HG03175 (cell line): ENCODE data around the gene MT1H.
"Not testable (repeated sequence)": the region's sequence is repeated elsewhere in the genome, so short reads cannot be mapped to it uniquely, and the experiment has no call there.

ENCODE experiments used
- ATAC-seq: cut with Tn5 transposase; IDR thresholded peaks from one replicate; pipeline ENCODE4 v1.9.1; 2021; ENCODE audit warnings: mild to moderate bottlenecking, moderate library complexity; ENCODE audit not compliant: unreplicated experiment

MT1H gene

DNA sequence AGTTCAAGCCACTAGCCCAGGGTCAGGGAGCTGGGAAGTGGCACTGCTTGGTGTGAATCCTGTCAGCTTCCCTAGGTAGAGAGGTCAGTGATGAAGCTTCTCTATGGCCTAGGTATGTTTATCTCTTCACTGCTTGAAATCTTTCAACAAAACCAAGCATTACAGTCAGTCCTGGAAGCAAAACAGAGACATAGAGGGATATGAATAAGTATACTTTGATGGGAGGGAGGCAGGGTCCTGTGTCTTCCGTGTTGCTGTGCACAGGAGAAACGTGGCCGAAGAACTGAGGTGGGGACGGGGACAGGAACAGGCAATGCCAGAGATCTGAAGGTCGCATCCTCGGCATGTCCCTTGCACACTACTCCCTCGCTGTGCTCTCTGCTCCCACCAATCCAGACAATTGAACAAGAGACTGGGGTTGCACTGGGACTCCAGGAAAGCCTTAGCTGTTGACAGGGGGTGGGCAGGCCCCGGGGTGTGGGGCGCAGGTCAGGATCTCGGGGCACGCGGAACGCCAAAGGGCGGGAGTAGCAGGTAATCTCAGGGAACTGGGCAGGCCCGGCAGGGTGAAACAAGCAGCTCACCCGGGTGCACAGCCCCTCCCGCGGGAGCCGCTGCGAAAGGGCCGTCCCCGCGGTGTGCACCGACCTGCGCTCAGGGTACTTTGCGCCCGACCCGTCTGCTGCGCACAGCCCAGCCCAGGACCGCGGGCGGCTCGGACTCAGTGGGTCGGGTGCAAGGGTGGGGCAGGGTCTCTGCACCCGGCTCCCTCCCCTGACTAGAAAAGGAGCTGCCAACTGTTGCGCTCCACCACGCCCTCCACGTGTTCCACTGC is at the start of gene MT1H:
TSS of gene MT1H (plus strand) at position 810 of the 835 bp plus-strand sequence. CDS start 71 bp downstream, outside the sequence.
- no peak for ATAC-seq

DNA sequence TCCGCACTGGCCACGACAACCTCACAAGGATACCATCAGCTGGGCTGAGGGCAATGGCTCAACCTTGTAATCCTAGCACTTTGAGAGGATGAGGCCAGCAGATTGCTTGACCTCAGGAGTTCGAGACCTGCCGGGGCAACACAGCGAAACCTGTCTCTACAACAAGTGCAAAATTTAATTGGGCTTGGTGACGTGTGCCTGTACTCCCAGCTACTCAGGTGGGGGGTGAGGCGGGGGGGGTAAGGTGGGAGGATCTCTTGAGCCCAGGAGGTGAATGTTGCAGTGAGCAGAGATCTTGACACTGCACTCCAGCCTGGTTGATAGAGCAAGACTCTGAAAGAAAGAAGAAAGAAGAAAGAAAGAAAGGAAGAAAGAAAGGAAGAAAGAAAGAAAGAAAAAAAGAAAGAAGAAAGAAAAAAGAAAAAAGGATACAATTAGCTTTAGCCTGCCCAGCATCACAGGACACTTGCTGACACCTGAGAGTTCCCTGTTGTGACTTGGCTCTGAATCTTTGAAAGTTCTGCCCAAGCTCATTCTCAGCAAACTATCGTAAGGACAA is 49.2 kb upstream of the MT1H start:
- no peak for ATAC-seq

DNA sequence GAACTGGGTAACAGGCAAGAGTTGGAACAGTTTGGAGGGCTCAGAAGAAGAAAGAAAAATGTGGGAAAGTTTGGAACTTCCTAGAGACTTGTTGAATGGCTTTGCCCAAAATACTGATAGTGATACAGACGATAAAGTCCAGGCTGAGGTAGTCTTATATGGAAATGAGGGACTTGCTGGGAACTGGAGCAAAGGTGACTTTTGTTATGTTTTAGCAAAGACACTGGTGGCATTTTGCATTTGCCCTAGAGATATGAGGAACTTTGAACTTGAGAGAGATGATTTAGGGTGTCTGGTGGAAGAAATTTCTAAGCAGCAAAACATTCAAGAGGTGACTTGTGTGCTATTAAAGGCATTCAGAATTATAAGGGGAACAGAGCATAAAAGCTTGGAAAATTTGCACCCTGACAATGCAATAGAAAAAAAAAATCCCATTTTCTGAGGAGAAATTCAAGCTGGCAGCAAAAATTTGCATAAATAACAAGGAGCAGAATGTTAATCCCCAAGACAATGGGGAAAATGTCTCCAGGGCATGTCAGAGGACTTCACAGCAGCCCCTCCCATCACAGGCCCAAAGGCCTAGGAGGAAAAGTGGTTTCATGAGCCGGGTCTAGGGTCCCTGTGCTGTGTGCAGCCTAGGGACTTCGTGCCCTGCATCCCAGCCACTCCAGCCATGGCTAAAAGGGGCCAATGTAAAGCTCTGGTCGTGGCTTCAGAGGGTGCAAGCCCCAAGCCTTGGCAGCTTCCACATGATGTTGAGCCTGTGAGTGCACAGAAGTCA is 47.8 kb upstream of the MT1H start:
- not testable (repeated sequence) for ATAC-seq

DNA sequence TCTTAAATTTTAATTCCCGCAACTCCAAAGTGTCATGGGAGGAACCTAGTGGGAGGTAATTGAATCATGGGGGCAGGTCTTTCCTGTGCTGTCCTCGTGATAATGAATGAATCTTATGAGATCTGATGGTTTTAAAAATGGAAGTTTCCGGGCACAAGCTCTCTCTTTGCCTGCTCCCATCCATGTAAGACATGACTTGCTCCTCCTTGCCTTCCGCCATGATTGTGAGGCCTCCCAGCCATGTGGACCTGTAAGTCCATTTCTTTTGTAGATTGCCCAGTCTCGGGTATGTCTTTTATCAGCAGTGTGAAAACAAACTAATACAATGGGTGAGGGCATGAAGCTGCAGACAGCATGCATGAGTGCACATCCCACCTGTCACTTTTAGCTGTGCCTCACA is 46.4 kb upstream of the MT1H start:
- not testable (repeated sequence) for ATAC-seq

DNA sequence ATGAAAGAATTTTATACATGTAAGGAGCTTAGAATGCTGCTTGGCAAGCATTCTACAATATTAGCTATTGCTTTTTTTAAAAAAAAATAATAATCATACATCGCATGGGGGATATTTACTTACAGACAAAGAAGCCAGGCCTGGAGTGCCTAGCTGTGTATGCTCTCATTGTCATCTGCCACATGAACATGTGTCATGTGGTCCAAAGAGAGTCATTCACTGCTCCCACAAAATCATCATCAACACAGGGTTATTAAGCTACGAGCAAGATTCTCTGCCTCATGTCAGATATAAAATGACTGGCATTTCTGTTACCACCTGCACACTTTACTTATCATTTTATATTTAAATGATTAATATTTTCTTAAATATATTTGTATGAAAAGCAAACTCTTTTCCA is 46.0 kb upstream of the MT1H start:
- ATAC-seq, result no peak

DNA sequence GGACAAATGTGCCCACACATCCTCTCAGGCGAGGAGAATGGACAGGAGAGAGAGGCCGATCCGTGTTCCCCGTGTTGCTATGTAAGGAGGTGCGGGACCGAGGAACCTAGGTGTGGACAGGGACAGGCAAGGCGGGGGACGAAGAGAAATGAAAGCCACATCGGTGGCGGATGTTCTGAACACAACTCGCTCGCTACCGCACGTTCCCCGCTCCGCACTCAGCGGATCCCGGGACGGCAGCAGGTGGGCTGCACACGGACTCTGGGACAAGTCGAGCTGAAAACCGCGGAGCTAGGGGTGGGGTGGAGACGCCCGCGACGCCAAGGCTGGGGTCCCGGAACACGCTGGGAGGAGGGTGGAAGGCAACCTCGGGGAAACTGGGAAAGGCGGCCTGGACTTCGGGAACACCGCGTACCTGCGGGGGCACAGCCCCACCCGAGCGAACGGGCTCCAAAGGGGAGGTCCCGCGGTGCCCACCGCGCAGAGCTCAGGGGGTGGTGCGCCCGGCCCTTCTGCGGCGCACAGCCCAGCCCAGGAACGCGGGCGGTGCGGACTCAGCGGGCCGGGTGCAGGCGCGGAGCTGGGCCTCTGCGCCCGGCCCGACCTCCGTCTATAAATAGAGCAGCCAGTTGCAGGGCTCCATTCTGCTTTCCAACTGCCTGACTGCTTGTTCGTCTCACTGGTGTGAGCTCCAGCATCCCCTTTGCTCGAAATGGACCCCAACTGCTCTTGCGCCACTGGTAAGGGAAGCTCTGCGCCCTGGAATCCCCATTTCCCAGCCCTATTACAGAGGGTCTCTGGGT is 44.3 kb upstream of the MT1H start, which contains the start of gene MT1E:
TSS of gene MT1E (plus strand) at position 642 of the 803 bp plus-strand sequence. CDS start at position 713, 71 bp downstream.
- ATAC-seq, result peak; percentile 77

DNA sequence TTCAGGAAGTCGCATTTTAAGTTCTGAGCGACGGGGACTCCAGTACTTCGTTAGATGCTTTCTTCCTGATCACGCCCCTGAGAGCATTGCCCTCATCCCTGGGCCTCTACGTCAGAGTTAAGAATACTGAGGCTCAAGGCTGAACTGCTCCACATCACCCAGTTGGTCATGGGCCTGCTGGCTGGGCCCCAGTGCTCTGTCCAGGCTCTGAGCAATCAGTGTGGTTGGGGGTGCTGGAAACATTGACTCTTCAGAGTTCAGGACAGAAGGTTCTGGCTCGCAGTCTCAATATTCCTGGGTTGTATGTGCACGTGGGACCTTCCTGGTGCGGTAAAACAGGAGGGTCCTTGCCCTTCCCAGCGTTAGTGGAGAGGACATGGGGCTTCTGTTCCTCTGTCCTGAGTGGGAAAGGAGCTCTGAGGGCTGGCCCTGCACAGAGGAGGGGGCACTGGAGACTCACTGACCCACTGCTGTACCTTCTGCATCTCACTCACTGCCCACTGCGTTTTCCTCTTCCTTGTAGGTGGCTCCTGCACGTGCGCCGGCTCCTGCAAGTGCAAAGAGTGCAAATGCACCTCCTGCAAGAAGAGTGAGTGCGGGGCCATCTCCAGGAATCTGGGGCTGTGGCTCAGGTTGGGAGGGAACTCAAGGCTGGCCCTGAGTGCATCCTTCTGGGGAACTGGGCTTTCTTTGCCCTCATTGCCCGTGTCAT is 43.5 kb upstream of the MT1H start:
- peak; percentile 9 for ATAC-seq

DNA sequence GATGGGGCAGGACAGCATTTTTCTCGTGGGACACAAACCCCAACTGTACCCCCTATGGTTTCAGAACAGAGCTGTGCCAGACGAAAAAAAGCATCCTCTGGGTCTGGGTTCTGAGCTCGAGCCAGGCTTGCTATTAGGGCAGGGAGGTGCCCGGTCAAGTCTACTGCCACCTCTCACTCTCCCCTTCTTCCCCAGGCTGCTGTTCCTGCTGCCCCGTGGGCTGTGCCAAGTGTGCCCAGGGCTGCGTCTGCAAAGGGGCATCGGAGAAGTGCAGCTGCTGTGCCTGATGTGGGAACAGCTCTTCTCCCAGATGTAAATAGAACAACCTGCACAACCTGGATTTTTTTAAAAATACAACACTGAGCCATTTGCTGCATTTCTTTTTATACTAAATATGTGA is 42.9 kb upstream of the MT1H start:
- ATAC-seq, result no peak

DNA sequence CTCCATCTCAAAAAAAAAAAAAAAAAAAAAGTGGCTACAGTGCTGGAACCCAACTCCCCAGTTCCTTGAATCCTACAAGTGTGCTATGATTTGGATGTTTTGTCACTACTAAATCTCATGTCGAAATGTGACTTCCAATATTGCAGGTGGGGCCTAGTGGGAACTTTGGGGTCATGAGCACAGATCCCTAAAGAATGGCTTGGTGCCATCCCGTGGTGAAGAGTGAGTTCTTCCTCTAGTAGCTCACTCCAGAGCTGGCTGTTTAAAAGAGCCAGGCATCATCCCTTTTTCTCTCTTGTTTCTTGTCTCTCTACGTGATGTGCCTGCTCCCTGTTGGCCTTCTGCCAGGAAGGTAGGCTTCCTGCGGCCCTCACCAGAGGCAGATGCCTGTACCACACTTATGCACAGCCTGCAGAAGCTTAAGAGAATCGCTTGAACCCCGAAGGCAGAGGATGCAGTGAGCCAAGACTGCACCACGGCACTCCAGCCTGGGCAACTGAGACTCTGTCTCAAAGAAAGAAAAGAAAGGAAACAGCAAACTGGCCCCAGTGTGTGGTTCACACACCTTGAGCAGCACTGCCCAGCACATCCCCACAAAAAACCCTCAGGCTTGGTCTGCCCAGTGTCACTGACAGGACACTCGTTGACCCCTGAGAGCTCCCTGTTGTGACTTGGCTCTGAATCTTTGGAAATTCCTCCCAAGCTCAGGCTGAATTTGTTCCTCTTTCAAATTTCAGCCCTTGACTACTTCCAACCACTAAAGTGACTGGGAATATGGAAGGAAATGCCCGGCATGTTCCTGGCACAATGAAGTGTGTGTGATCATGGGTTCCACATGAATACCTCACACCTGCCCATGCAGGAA is 40.9 kb upstream of the MT1H start:
- ATAC-seq, result no peak

DNA sequence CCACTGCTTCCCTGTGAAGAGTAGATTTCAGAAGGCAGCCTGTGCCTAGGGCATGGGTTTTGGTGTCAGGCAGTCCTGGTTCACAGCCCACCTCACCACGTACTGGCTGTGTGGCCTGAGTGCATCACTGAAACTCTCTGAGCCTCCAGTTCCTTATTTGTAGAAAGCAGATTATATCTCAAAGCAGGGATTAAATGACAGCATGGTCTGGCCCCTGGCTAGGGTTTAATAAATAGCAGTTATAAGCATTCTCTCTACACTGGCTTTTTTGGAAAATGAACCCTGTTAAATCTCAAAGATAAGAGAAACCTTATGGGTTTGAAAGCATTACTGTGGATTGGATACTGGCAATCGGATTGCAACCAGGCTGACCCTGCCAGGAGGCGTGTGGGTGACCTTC is 40.1 kb upstream of the MT1H start:
- ATAC-seq, result no peak

DNA sequence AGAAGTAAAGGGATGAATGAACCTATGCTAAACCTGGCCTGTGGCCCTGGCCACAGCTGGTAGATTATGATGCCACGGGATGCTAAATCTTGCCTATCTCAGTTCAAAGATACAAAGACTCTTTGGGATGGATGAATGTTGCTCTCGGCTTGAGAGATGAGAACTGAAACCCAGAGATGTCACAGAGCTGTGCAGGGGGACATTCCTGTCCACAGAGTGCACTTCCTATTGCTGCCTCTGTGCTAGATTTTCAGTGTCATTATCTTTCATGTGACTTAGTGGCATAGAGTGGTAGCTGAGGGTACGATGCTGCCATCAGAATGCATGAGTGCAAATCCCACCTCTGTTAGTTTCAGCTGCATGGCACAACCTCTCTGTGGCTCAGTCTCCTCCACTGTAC is 39.5 kb upstream of the MT1H start:
- peak; percentile 68 for ATAC-seq

DNA sequence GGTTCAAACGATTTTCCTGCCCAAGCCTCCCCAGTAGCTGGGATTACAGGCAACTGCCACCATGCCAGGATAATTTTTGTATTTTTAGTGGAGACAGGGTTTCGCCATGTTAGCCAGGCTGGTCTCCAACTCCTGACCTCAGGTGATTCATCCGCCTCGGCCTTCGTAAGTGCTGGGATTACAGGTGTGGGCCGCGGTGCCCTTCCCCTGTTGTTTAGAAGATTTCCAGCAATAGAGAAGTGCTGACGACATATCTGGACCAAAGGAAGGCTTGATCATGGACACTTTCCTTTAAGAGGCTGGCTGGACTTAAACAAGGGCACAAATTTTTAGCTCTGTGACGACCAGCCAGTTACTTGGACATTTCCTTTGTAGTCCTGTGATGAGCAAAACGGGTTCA is 38.4 kb upstream of the MT1H start:
- no peak for ATAC-seq

DNA sequence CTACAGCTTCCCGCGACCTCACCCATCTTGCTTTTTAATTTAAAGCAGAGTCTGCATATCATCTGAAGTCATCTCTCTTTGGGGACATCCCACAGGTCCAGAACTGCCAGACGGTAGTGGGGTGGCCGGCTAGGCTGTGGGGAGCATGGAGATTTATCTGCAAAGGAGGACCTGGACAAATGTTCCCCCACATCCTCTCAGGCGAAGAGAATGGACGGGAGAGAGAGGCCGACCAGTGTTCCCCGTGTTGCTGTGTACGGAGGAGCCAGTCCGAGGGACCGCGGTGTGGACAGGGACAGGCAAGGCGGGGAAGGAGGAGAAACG is 37.8 kb upstream of the MT1H start:
- ATAC-seq, result no peak

DNA sequence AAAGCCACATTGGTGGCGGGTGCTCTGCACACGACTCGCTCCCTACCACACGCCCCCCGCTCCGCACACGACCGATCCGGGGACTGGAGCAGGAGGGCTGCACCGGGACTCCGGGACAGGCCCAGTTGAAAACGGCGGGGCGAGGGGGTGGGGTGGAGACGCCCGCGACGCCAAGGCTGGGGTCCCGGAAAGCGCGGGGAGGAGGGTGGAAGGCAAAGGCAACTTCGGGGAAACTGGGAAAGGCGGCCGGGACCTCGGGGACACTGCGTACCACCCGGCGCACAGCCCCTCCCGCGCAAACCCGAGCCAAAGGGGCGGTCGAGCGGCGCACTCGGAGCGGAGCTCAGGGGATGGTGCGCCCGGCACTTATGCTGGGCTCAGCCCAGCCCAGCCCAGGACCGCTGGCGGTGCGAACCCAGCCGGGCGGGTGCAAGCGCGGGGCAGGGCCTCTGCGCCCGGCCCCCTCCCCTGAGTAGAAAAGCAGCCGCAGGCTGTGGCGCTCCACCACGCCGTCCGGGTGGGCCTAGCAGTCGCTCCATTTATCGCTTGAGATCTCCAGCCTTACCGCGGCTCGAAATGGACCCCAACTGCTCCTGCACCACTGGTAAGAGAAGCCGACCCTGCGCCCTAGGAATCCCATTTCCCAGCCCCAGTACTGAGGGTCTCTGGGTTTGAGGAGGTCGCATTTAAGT is 37.3 kb upstream of the MT1H start, which contains the start of gene MT1M:
TSS of gene MT1M (plus strand) at position 504 of the 692 bp plus-strand sequence. CDS start at position 577, 73 bp downstream.
- no peak for ATAC-seq

DNA sequence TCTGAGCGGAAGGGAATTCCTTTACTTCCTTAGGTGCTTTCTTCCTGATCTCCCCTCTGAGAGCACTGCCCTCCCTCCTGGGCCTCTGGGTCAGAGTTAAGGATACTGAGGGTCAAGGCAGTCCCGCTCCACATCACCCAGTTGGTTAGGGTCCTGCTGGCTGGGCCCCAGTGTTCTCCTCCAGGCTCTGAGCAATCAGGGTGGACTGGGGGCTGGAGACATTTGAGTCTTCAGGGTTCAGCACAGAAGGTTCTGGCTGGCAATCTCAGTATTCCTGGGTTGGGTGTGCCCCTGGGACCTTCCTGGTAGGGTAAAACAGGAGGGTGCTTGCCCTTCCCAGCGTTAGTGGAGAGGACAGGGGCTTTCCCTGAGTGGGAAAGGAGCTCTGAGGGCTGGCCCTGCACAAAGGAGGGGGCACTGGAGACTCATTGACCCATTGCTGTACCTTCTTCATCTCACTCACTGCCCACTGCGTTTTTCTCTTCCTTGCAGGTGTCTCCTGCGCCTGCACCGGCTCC is 36.7 kb upstream of the MT1H start:
- no peak for ATAC-seq

DNA sequence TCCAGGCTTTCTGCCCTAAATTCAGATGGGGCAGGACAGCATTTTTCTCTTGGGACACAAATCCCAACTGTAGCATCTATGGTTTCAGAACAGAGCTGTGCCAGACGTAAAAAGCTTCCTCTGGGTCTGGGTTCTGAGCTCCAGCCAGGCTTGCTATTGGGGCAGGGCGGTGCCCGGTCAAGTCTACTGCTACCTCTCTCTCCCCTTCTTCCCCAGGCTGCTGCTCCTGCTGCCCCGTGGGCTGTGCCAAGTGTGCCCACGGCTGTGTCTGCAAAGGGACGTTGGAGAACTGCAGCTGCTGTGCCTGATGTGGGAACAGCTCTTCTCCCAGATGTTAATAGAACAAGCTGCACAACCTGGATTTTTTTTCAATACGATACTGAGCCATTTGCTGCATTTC is 36.1 kb upstream of the MT1H start:
- no peak for ATAC-seq

DNA sequence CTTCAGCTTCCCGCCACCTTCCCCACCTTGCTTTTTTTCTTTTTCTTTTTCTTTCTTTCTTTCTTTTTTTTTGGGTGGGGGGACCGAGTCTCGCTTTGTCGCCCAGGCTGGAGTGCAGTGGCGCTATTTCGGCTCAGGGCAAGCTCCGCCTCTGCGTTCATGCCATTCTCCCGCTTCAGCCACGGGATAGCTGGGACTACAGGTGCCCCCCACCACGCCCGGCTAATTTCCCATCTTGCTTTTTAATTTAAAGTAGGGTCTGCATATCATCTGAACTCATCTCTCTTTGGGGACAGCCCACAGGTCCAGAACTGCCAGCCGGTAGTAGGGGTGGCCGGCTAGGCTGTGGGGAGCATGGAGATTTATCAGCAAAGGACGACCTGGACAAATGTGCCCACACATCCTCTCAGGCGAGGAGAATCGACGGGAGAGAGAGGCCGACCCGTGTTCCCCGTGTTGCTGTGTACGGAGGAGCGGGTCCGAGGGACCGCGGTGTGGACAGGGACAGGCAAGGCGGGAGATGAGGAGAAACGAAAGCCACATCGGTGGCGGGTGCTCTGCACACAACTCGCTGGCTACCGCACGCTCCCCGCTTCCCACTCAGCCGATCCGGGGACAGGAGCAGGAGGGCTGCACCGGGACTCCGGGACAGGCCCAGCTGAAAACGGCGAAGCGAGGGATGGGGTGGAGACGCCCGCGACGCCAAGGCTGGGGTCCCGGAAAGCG is 34.7 kb upstream of the MT1H start:
- ATAC-seq, result no peak

DNA sequence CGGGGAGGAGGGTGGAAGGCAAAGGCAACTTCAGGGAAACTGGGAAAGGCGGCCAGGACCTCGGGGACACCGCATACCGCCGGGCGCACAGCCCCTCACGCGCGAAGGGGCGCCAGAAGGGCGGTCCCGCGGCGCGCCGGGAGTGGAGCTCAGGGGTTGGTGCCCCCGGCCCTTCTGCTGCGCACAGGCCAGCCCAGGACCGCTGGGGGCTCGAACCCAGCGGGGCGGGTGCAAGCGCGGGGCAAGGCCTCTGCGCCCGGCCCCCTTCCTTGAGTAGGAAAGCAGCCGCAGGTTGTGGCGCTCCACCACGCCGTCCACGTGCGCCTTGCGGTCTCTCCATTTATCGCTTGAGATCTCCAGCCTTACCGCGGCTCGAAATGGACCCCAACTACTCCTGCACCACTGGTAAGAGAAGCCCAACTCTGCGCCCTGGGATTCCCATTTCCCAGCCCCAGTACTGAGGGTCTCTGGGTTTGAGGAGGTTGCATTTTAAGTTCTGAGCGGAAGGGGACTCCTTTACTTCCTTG is 34.1 kb upstream of the MT1H start:
- ATAC-seq, result no peak
